ENCODE measurements around the gene CADM4. TPM values are rescaled to one million over a fixed set of nuclear protein-coding genes. Genes with fewer than 3 reads are reported as not detected.

Gene CADM4
- total RNA-seq, 1 donor from 2014 or later, result 6.9 TPM

- no peaks in the 10 kb centered on the region for H3K27me3 ChIP-seq (ENCODE audit: low read depth)
- H3K9me3 ChIP-seq (replicated peaks), result peaks cover 12% of the 10 kb centered on the region
- peaks cover 31% of the 10 kb centered on the region for H3K36me3 ChIP-seq
- H3K4me1 ChIP-seq, result peaks cover 10% of the 10 kb centered on the region
- no peak for TF ChIP-seq CTCF (IDR thresholded peaks at IDR 0.05; ENCODE audit: borderline replicate concordance)
- intact Hi-C loops (cut with micrococcal nuclease), result no loop called here
- H3K4me3 ChIP-seq, result no peak overlapping the region
- H3K27ac ChIP-seq (replicated peaks), result no peak overlapping the region
- no peak for DNase-seq
These were observed 21.3 kb upstream of the CADM4 start for GRCh38 chr19:43660971-43661360.

GRCh38 chr19:43660301-43660970, 20.8 kb upstream of the CADM4 start:
- H3K27me3 ChIP-seq (ENCODE audit: low read depth), result no peaks in the 10 kb centered on the region
- H3K27ac ChIP-seq (replicated peaks), result no peak overlapping the region
- no peak for TF ChIP-seq CTCF (IDR thresholded peaks at IDR 0.05; ENCODE audit: borderline replicate concordance)
- H3K36me3 ChIP-seq, result peaks cover 36% of the 10 kb centered on the region
- peaks cover 12% of the 10 kb centered on the region for H3K9me3 ChIP-seq (replicated peaks)
- DNase-seq, result no peak
- intact Hi-C loops (cut with micrococcal nuclease), result no loop called here
- peaks cover 10% of the 10 kb centered on the region for H3K4me1 ChIP-seq
- H3K4me3 ChIP-seq, result no peak overlapping the region

- peaks cover 12% of the 10 kb centered on the region for H3K9me3 ChIP-seq (replicated peaks)
- peaks cover 1% of the 10 kb centered on the region for H3K4me1 ChIP-seq
- H3K4me3 ChIP-seq, result no peak overlapping the region
- no peak overlapping the region for H3K27ac ChIP-seq (replicated peaks)
- H3K36me3 ChIP-seq, result peaks cover 45% of the 10 kb centered on the region
- TF ChIP-seq CTCF (IDR thresholded peaks at IDR 0.05; ENCODE audit: borderline replicate concordance), result no peak
- DNase-seq, result no peak
- intact Hi-C loops (cut with micrococcal nuclease), result no loop called here
- no peaks in the 10 kb centered on the region for H3K27me3 ChIP-seq (ENCODE audit: low read depth)
These were observed 18.8 kb upstream of the CADM4 start for GRCh38 chr19:43658494-43658893.

- no peaks in the 10 kb centered on the region for H3K4me1 ChIP-seq
- H3K36me3 ChIP-seq, result peaks cover 47% of the 10 kb centered on the region
- H3K9me3 ChIP-seq (replicated peaks), result peaks cover 12% of the 10 kb centered on the region
- no peak for DNase-seq
- H3K27me3 ChIP-seq (ENCODE audit: low read depth), result no peaks in the 10 kb centered on the region
- TF ChIP-seq CTCF (IDR thresholded peaks at IDR 0.05; ENCODE audit: borderline replicate concordance), result no peak
- intact Hi-C loops (cut with micrococcal nuclease), result no loop called here
- H3K4me3 ChIP-seq, result no peak overlapping the region
- H3K27ac ChIP-seq (replicated peaks), result no peak overlapping the region
These were observed 18.4 kb upstream of the CADM4 start for GRCh38 chr19:43658001-43658400.

- Histone ChIP-seq H3K27ac (replicated peaks) (no peak overlapping the region), H3K4me3 (no peak overlapping the region), H3K36me3 (peaks cover 47% of the 10 kb centered on the region), H3K27me3 (ENCODE audit: low read depth) (no peaks in the 10 kb centered on the region), H3K4me1 (no peaks in the 10 kb centered on the region), H3K9me3 (replicated peaks) (peaks cover 12% of the 10 kb centered on the region)
- intact Hi-C loops (cut with micrococcal nuclease), result no loop called here
- TF ChIP-seq CTCF (IDR thresholded peaks at IDR 0.05; ENCODE audit: borderline replicate concordance), result no peak
- no peak for DNase-seq
These were observed 16.8 kb upstream of the CADM4 start for GRCh38 chr19:43656436-43656835.

Data from left ventricle myocardium inferior (tissue), 1 donor.